Activated naive CD4-positive, alpha-beta T cell treated with anti-CD3 and anti-CD28 coated beads for 36 hours (primary cell): Measurements from ENCODE around the gene TMEM63A. TPM values are rescaled to one million over a fixed set of nuclear protein-coding genes. Genes with fewer than 3 reads are reported as not detected.

Experiments
- CTCF ChIA-PET: fragments of 350-600 bp; sonication (Branson Sonifier 250); formaldehyde crosslinking; loops from one replicate; lab custom pipeline; 2021; ENCODE audit warnings: antibody characterized with exemption; lab: Charles Lee
- DNase-seq: peaks from one replicate; pipeline ENCODE4 v3.0.0-alpha.2; 2020
- H3K27ac Mint-ChIP-seq: one replicate; pipeline ENCODE4 v1.8.0; 2021; ENCODE audit warnings: mild to moderate bottlenecking, mixed read lengths
- H3K27me3 Mint-ChIP-seq: one replicate; pipeline ENCODE4 v1.8.0; 2021; ENCODE audit warnings: low read depth, mixed read lengths
- H3K36me3 Mint-ChIP-seq: one replicate; pipeline ENCODE4 v1.8.0; 2021; ENCODE audit warnings: low read depth, mixed read lengths
- H3K4me1 Mint-ChIP-seq: one replicate; pipeline ENCODE4 v1.8.0; 2021; ENCODE audit warnings: low read depth, mixed read lengths
- H3K4me3 Mint-ChIP-seq: one replicate; pipeline ENCODE4 v1.8.0; 2021; ENCODE audit warnings: mild to moderate bottlenecking, moderate library complexity, mixed read lengths
- H3K9me3 Mint-ChIP-seq: one replicate; pipeline ENCODE4 v1.8.0; 2021; ENCODE audit warnings: mixed read lengths
- intact Hi-C: fragments of 100-400 bp; cut with micrococcal nuclease; formaldehyde crosslinking; loops from one replicate; pipeline ENCODE4 v1.15.1; 2023
- total RNA-seq, 2 experiments: library from RNA; stranded (reverse); gene quantifications; one replicate each; pipeline ENCODE4 v1.2.3, GENCODE V29; 2021

TMEM63A gene
- total RNA-seq, 2 experiments from 2014 or later, result 34.3 to 34.7 TPM

GRCh38 chr1:225870911-225871310 lies 11.3 kb downstream of the TMEM63A start:
- intact Hi-C loops, result no loop called here
- Mint-ChIP-seq H3K4me3 (no peak overlapping the region), H3K36me3 (peaks cover 7% of the 10 kb centered on the region), H3K9me3 (no peaks in the 10 kb centered on the region), H3K27me3 (no peaks in the 10 kb centered on the region), H3K4me1 (peaks cover 39% of the 10 kb centered on the region), H3K27ac (no peak overlapping the region)
- DNase-seq, result no peak
- CTCF ChIA-PET, result interaction anchor here (1.2 to 1.5 kb wide), 3 partner anchors 12 to 94 kb away, joined by 3 to 4 read pairs (median 3); partner anchors contain the start of genes SRP9 and TMEM63A

- no peaks in the 10 kb centered on the region for H3K27me3 Mint-ChIP-seq
- peaks cover 14% of the 10 kb centered on the region for H3K36me3 Mint-ChIP-seq
- no peak for DNase-seq
- H3K9me3 Mint-ChIP-seq, result no peaks in the 10 kb centered on the region
- intact Hi-C loops, result no loop called here
- CTCF ChIA-PET, result no interaction called here
- no peak overlapping the region for H3K4me3 Mint-ChIP-seq
- peaks cover 46% of the 10 kb centered on the region for H3K4me1 Mint-ChIP-seq
- H3K27ac Mint-ChIP-seq, result no peak overlapping the region
These were observed 13.4 kb downstream of the TMEM63A start for GRCh38 chr1:225868631-225869330.

- DNase-seq, result no peak
- peak overlapping the region; percentile 79 for H3K27ac Mint-ChIP-seq
These were observed 15.2 kb downstream of the TMEM63A start for GRCh38 chr1:225866981-225867380.

GRCh38 chr1:225866061-225866837 lies 15.9 kb downstream of the TMEM63A start:
- no peaks in the 10 kb centered on the region for H3K9me3 Mint-ChIP-seq
- DNase-seq, result peak; percentile 90
- CTCF ChIA-PET, result interaction anchor here (0.7 to 1.7 kb wide), 6 partner anchors 9 to 47 kb away, joined by 3 to 10 read pairs (median 4); partner anchors contain the start of gene TMEM63A
- no peaks in the 10 kb centered on the region for H3K27me3 Mint-ChIP-seq
- intact Hi-C loops, result loop anchor here (1.0 kb wide), 3 partner anchors 15 to 89 kb away; partner anchors contain the start of gene SRP9
- peaks cover 12% of the 10 kb centered on the region for H3K36me3 Mint-ChIP-seq
- H3K4me1 Mint-ChIP-seq, result peaks cover 43% of the 10 kb centered on the region
- peak overlapping the region; percentile 4 for H3K4me3 Mint-ChIP-seq
- peak overlapping the region; percentile 79 for H3K27ac Mint-ChIP-seq

More at GRCh38 chr1:225866981-225867380, 15.2 kb downstream of the TMEM63A start:
- Mint-ChIP-seq H3K9me3 (no peaks in the 10 kb centered on the region), H3K4me1 (peaks cover 46% of the 10 kb centered on the region), H3K27me3 (no peaks in the 10 kb centered on the region), H3K36me3 (peaks cover 16% of the 10 kb centered on the region), H3K4me3 (no peak overlapping the region)
- CTCF ChIA-PET, result interaction anchor here (0.6 to 1.7 kb wide), 5 partner anchors 8 to 43 kb away, joined by 3 to 10 read pairs (median 3); partner anchors contain the start of gene TMEM63A
- intact Hi-C loops, result loop anchor here (1.0 kb wide), 3 partner anchors 14 to 90 kb away; partner anchors contain the start of gene SRP9

- Mint-ChIP-seq H3K4me3 (no peak overlapping the region), H3K36me3 (peaks cover 12% of the 10 kb centered on the region), H3K27ac (peak overlapping the region; percentile 79), H3K9me3 (no peaks in the 10 kb centered on the region), H3K4me1 (peaks cover 42% of the 10 kb centered on the region), H3K27me3 (no peaks in the 10 kb centered on the region)
- intact Hi-C loops, result no loop called here
- no peak for DNase-seq
- CTCF ChIA-PET, result interaction anchor here (1.1 to 1.7 kb wide), 4 partner anchors 10 to 46 kb away, joined by 3 to 10 read pairs (median 3); no protein-coding TSS in a partner anchor
These were observed 16.7 kb downstream of the TMEM63A start for GRCh38 chr1:225865514-225865913.

GRCh38 chr1:225863167-225863566 lies 19.0 kb downstream of the TMEM63A start:
- CTCF ChIA-PET, result interaction anchor here (1.0 kb wide), 1 partner anchor 48 kb away, joined by 3 read pairs; no protein-coding TSS in a partner anchor

GRCh38 chr1:225862581-225862950 lies 19.6 kb downstream of the TMEM63A start:
- Mint-ChIP-seq H3K4me1 (peaks cover 35% of the 10 kb centered on the region), H3K4me3 (no peak overlapping the region), H3K9me3 (no peaks in the 10 kb centered on the region), H3K36me3 (peaks cover 12% of the 10 kb centered on the region), H3K27me3 (no peaks in the 10 kb centered on the region), H3K27ac (no peak overlapping the region)
- intact Hi-C loops, result no loop called here
- DNase-seq, result no peak
- CTCF ChIA-PET, result interaction anchor here (1.0 kb wide), 1 partner anchor 48 kb away, joined by 3 read pairs; no protein-coding TSS in a partner anchor

More at GRCh38 chr1:225863167-225863566, 19.0 kb downstream of the TMEM63A start:
- H3K27ac Mint-ChIP-seq, result no peak overlapping the region
- no peak for DNase-seq
- H3K36me3 Mint-ChIP-seq, result peaks cover 12% of the 10 kb centered on the region
- no peaks in the 10 kb centered on the region for H3K27me3 Mint-ChIP-seq
- H3K4me1 Mint-ChIP-seq, result peaks cover 39% of the 10 kb centered on the region
- no peak overlapping the region for H3K4me3 Mint-ChIP-seq
- H3K9me3 Mint-ChIP-seq, result no peaks in the 10 kb centered on the region
- intact Hi-C loops, result no loop called here

GRCh38 chr1:225861834-225862580 lies 20.2 kb downstream of the TMEM63A start:
- no peak for DNase-seq
- CTCF ChIA-PET, result interaction anchor here (0.5 kb wide), 1 partner anchor 77 kb away, joined by 3 read pairs; no protein-coding TSS in a partner anchor
- Mint-ChIP-seq H3K27me3 (no peaks in the 10 kb centered on the region), H3K27ac (peak overlapping the region; percentile 46), H3K9me3 (no peaks in the 10 kb centered on the region), H3K36me3 (peaks cover 12% of the 10 kb centered on the region), H3K4me3 (no peak overlapping the region), H3K4me1 (peaks cover 30% of the 10 kb centered on the region)
- intact Hi-C loops, result no loop called here

- no peak overlapping the region for H3K4me3 Mint-ChIP-seq
- intact Hi-C loops, result no loop called here
- no peak for DNase-seq
- H3K27ac Mint-ChIP-seq, result peak overlapping the region; percentile 5
- CTCF ChIA-PET, result interaction anchor here (0.7 kb wide), 1 partner anchor 51 kb away, joined by 3 read pairs; no protein-coding TSS in a partner anchor
- peaks cover 19% of the 10 kb centered on the region for H3K4me1 Mint-ChIP-seq
- H3K36me3 Mint-ChIP-seq, result peaks cover 12% of the 10 kb centered on the region
- H3K27me3 Mint-ChIP-seq, result no peaks in the 10 kb centered on the region
- H3K9me3 Mint-ChIP-seq, result no peaks in the 10 kb centered on the region
These were observed 21.2 kb downstream of the TMEM63A start for GRCh38 chr1:225860876-225861441.

- intact Hi-C loops, result no loop called here
- H3K27ac Mint-ChIP-seq, result peak overlapping the region; percentile 24
- H3K4me1 Mint-ChIP-seq, result peaks cover 15% of the 10 kb centered on the region
- DNase-seq, result no peak
- no peak overlapping the region for H3K4me3 Mint-ChIP-seq
- peaks cover 13% of the 10 kb centered on the region for H3K36me3 Mint-ChIP-seq
- no peaks in the 10 kb centered on the region for H3K9me3 Mint-ChIP-seq
- CTCF ChIA-PET, result interaction anchor here (0.7 kb wide), 1 partner anchor 51 kb away, joined by 3 read pairs; no protein-coding TSS in a partner anchor
- H3K27me3 Mint-ChIP-seq, result no peaks in the 10 kb centered on the region
These were observed 22.1 kb downstream of the TMEM63A start for GRCh38 chr1:225860107-225860506.

- Mint-ChIP-seq H3K36me3 (peaks cover 12% of the 10 kb centered on the region), H3K9me3 (no peaks in the 10 kb centered on the region), H3K4me3 (no peak overlapping the region), H3K27ac (no peak overlapping the region), H3K4me1 (peaks cover 8% of the 10 kb centered on the region), H3K27me3 (no peaks in the 10 kb centered on the region)
- no peak for DNase-seq
- intact Hi-C loops, result no loop called here
- CTCF ChIA-PET, result interaction anchor here (0.6 kb wide), 1 partner anchor 78 kb away, joined by 3 read pairs; no protein-coding TSS in a partner anchor
These were observed 23.0 kb downstream of the TMEM63A start for GRCh38 chr1:225859151-225859550.
